HEK293T (cell line): ENCODE data around the gene C6orf141.

ENCODE experiments used
- CTCF ChIA-PET: fragments of 350-600 bp; formaldehyde crosslinking; extraction: SDS; loops from one replicate; lab custom pipeline; 2021; ENCODE audit warnings: antibody characterized with exemption, inconsistent platforms; lab: Yijun Ruan, JAX
- POLR2A ChIA-PET: fragments of 350-600 bp; formaldehyde crosslinking; extraction: SDS; loops from one replicate; lab custom pipeline; 2020; ENCODE audit warnings: antibody characterized with exemption, inconsistent platforms; lab: Yijun Ruan, JAX
- DNase-seq: peaks from one replicate; pipeline ENCODE4 v3.0.0; 2012; ENCODE audit warnings: mixed read lengths; ENCODE audit errors: extremely low spot score
- ARNT ChIP-seq: fragments of 450-650 bp; IDR thresholded peaks from 2 replicates; pipeline ENCODE4 v1.6.1; 2017; ENCODE audit warnings: mild to moderate bottlenecking
- BHLHE40 ChIP-seq: fragments of 450-650 bp; IDR thresholded peaks from 2 replicates; pipeline ENCODE4 v1.6.1; 2016; ENCODE audit warnings: mild to moderate bottlenecking, moderate library complexity, borderline replicate concordance
- CTBP1 ChIP-seq: fragments of 450-650 bp; IDR thresholded peaks from 2 replicates; pipeline ENCODE4 v1.6.1; 2016; ENCODE audit warnings: borderline replicate concordance
- ELF4 ChIP-seq: fragments of 450-650 bp; IDR thresholded peaks from 2 replicates; pipeline ENCODE4 v1.6.1; 2017; ENCODE audit warnings: antibody characterized with exemption
- FOXA1 ChIP-seq: fragments of 450-650 bp; IDR thresholded peaks from 2 replicates; pipeline ENCODE4 v1.6.1; 2016; ENCODE audit warnings: mild to moderate bottlenecking
- FOXK2 ChIP-seq: fragments of 450-650 bp; IDR thresholded peaks from 2 replicates; pipeline ENCODE4 v1.6.1; 2016; ENCODE audit warnings: mild to moderate bottlenecking
- FOXM1 ChIP-seq: fragments of 450-650 bp; IDR thresholded peaks from 2 replicates; pipeline ENCODE4 v1.6.1; 2017; ENCODE audit warnings: mild to moderate bottlenecking, borderline replicate concordance
- HDGF ChIP-seq: fragments of 450-650 bp; IDR thresholded peaks from 2 replicates; pipeline ENCODE4 v1.6.1; 2017; ENCODE audit warnings: antibody characterized with exemption, borderline replicate concordance
- L3MBTL2 ChIP-seq: fragments of 450-650 bp; conservative IDR thresholded peaks from 2 replicates; pipeline ENCODE4 v1.6.1; 2016; ENCODE audit warnings: mild to moderate bottlenecking
- LEF1 ChIP-seq: fragments of 450-650 bp; IDR thresholded peaks from 2 replicates; pipeline ENCODE4 v1.6.1; 2017; ENCODE audit warnings: mild to moderate bottlenecking, borderline replicate concordance
- NFRKB ChIP-seq: fragments of 450-650 bp; IDR thresholded peaks from 2 replicates; pipeline ENCODE4 v1.6.1; 2016; ENCODE audit warnings: mild to moderate bottlenecking, moderate library complexity
- SP1 ChIP-seq: fragments of 450-650 bp; IDR thresholded peaks from 2 replicates; pipeline ENCODE4 v1.6.1; 2017
- SUZ12 ChIP-seq: fragments of 450-650 bp; IDR thresholded peaks from 2 replicates; pipeline ENCODE4 v1.6.1; 2016; ENCODE audit warnings: mild to moderate bottlenecking
- TARDBP ChIP-seq: fragments of 450-650 bp; IDR thresholded peaks from 2 replicates; pipeline ENCODE4 v1.6.1; 2016
- ZNF384 ChIP-seq: fragments of 450-650 bp; IDR thresholded peaks from 2 replicates; pipeline ENCODE4 v1.6.1; 2016
- TF ChIP-seq, protein P1 (sequence below): fragments of 450-650 bp; IDR thresholded peaks from 2 replicates; pipeline ENCODE4 v1.6.1; 2016

Gene C6orf141

DNA sequence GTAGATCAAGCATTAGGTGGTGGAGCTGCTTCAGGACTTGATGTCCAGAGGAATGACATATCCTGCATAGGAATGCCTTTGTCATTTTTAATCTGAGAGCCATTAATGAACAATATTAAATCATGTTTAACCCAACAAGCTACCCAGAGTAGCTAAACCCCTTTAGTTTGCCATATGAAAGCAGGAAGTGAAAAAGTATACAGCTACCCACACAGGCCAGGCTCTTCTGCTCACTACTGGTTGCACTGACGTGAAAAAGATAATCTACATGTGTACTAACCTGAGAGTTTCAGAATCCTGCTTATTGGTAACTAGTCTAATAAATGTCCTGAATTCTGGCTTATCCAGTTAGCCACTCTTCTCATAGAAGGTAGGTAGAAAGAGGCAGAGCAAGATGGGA is 30.8 kb upstream of the C6orf141 start:
- DNase-seq = no peak
- ChIA-PET POLR2A (no interaction called here), CTCF (interaction anchor here (1.4 kb wide), 1 partner anchor 12 kb away, joined by 5 read pairs; no protein-coding TSS in a partner anchor)
- no peak for TF ChIP-seq CTBP1
- TF ChIP-seq HDGF = no peak
- TF ChIP-seq ELF4 = no peak
- TF ChIP-seq L3MBTL2 = no peak
- TF ChIP-seq, protein P1, sequence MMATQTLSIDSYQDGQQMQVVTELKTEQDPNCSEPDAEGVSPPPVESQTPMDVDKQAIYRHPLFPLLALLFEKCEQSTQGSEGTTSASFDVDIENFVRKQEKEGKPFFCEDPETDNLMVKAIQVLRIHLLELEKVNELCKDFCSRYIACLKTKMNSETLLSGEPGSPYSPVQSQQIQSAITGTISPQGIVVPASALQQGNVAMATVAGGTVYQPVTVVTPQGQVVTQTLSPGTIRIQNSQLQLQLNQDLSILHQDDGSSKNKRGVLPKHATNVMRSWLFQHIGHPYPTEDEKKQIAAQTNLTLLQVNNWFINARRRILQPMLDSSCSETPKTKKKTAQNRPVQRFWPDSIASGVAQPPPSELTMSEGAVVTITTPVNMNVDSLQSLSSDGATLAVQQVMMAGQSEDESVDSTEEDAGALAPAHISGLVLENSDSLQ = no peak
- no peak for TF ChIP-seq ZNF384
- no peak for TF ChIP-seq TARDBP
- no peak for TF ChIP-seq ARNT
- no peak for TF ChIP-seq BHLHE40
- no peak for TF ChIP-seq FOXK2
- TF ChIP-seq LEF1 = no peak
- TF ChIP-seq SUZ12 = no peak
- TF ChIP-seq SP1 = no peak
- TF ChIP-seq NFRKB = no peak

- POLR2A ChIA-PET = no interaction called here
- TF ChIP-seq FOXM1 = no peak
- no peak for TF ChIP-seq ARNT
- TF ChIP-seq, protein P1 = no peak
- TF ChIP-seq CTBP1 = no peak
- no peak for TF ChIP-seq FOXK2
- no peak for TF ChIP-seq SUZ12
- no peak for TF ChIP-seq SP1
- TF ChIP-seq HDGF = no peak
- TF ChIP-seq FOXA1 = no peak
- no peak for TF ChIP-seq L3MBTL2
- TF ChIP-seq ZNF384 = no peak
- TF ChIP-seq LEF1 = no peak
- TF ChIP-seq TARDBP = no peak
- TF ChIP-seq ELF4 = no peak
- TF ChIP-seq BHLHE40 = no peak
- no peak for TF ChIP-seq NFRKB
- CTCF ChIA-PET = no interaction called here
- DNase-seq = no peak
Observed at GRCh38 chr6:49522710-49523593, 27.5 kb upstream of the C6orf141 start.

DNA sequence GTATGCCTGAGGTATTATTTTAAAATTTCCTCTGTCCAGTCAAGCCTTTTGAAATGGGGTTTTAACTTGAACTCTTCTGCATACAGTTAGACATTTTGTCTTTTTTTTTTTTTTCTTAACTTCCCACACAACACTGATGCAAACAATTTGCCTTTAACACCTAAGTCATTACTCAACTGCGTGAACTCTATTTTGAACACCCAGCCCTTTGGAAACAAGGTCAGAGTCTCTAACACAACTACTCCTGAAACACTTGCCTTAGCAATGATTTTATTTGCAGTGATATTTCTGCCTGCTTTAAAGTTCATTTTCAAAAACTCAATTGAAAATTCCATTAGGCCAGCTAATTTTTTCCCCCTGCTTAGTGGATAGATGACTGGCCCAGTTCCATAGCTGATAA is 26.6 kb upstream of the C6orf141 start:
- ChIA-PET POLR2A (no interaction called here), CTCF (no interaction called here)
- TF ChIP-seq FOXK2 (no peak), ARNT (no peak), SP1 (no peak), FOXA1 (no peak), HDGF (no peak), ELF4 (no peak), TARDBP (no peak), NFRKB (no peak), ZNF384 (no peak), CTBP1 (no peak), L3MBTL2 (no peak), LEF1 (no peak)
- no peak for DNase-seq

GRCh38 chr6:49524541-49524940 is 25.9 kb upstream of the C6orf141 start:
- CTCF ChIA-PET = no interaction called here
- TF ChIP-seq FOXA1 (no peak), FOXM1 (no peak), HDGF (no peak), ELF4 (no peak), FOXK2 (no peak), SP1 (no peak), ZNF384 (no peak), TARDBP (no peak), L3MBTL2 (no peak), LEF1 (no peak), ARNT (no peak), BHLHE40 (no peak)
- TF ChIP-seq, protein P1 = no peak
- DNase-seq = no peak
- POLR2A ChIA-PET = no interaction called here

DNA sequence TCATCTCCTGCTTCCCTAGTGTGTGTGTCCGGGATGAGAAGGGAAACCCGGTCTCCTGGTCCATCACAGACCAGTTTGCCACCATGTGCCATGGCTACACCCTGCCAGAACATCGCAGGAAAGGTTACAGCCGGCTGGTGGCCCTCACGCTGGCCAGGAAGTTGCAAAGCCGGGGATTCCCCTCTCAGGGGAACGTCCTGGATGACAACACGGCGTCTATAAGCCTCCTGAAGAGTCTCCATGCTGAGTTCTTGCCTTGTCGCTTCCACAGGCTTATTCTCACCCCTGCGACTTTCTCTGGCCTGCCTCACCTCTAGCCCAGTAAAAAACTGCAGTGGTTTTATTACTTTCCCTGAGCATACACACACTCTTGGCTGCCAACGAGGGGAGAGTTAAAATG is 23.9 kb upstream of the C6orf141 start:
- TF ChIP-seq FOXA1 (no peak), FOXM1 (no peak), SUZ12 (no peak), TARDBP (no peak), LEF1 (no peak), ELF4 (no peak), SP1 (no peak), HDGF (no peak), CTBP1 (no peak), ARNT (no peak), L3MBTL2 (no peak), FOXK2 (no peak), NFRKB (no peak), BHLHE40 (no peak)
- TF ChIP-seq, protein P1 = no peak
- ChIA-PET CTCF (interaction anchor here (1.6 kb wide), 1 partner anchor 80 kb away, joined by 3 read pairs; no protein-coding TSS in a partner anchor), POLR2A (no interaction called here)
- no peak for DNase-seq
